ENCODE data around the gene ZFYVE28. TPM values are rescaled to one million over a fixed set of nuclear protein-coding genes. Genes with fewer than 3 reads are reported as not detected.

Gene ZFYVE28
- total and polyA plus RNA-seq, 5 donors from 2014 or later = 8.5 to 86.4 (median 17.6) TPM

DNA sequence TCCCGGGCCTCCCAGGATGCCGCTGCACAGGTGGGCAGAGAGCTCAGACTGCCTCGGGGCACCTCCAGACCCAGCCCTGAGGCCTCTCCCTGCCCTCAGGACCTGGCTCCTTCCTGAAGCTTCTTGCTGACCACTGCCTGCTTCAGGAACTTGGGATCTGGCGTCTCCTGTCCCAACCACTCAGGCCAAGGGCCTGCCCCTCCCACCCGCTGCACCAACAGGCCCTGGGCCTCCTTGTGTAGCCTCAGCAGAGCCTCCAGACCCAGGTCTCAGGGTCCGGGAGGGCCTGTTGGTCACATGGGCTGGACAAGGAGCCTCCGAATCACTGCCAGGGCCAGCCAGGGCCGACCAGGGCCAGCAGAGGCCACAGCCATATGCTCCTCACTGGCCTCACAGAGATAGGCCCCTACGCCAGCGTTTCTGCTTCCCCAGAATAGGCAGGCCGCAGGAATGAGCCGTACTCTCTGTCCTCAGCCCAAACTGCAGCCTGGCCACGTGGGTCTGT is 159.4 kb downstream of the ZFYVE28 start:
- no peak for ATAC-seq (ENCODE audit: low read depth in 2 of 2)
- Histone ChIP-seq H3K9me3 (ENCODE audit: control insufficient read depth in 2 of 2, low read length in 2 of 2) (no peaks in the 10 kb centered on the region), H3K36me3 (ENCODE audit: control insufficient read depth, insufficient read depth, low read length) (peaks cover 36% of the 10 kb centered on the region), H3K4me3 (ENCODE audit: low read depth, low read length) (no peak overlapping the region), H3K27me3 (ENCODE audit: control insufficient read depth, insufficient read depth, low read length) (no peaks in the 10 kb centered on the region), H3K27ac (ENCODE audit: insufficient read depth, low read length, poor library complexity, severe bottlenecking) (no peak overlapping the region), H3K4me1 (ENCODE audit: control insufficient read depth, insufficient read depth, low read length, poor library complexity, severe bottlenecking) (peaks cover 31% of the 10 kb centered on the region)
- Mint-ChIP-seq H3K27ac (no peak overlapping the region), H3K4me3 (peak overlapping the region in 2 of 4 donors; percentile 11 to 61), H3K4me1 (peaks cover 0 to 31% (median 2%) of the 10 kb centered on the region in 4 donors), H3K9me3 (no peaks in the 10 kb centered on the region), H3K27me3 (no peaks in the 10 kb centered on the region), H3K36me3 (peaks cover 10% of the 10 kb centered on the region)
- peak in 1 of 3 donors; percentile 0 for DNase-seq

GRCh38 chr4:2258091-2259035 is 160.1 kb downstream of the ZFYVE28 start:
- Histone ChIP-seq H3K27ac (ENCODE audit: insufficient read depth, low read length, poor library complexity, severe bottlenecking) (no peak overlapping the region), H3K36me3 (ENCODE audit: control insufficient read depth, insufficient read depth, low read length) (peaks cover 43% of the 10 kb centered on the region), H3K4me1 (ENCODE audit: control insufficient read depth, insufficient read depth, low read length, poor library complexity, severe bottlenecking) (peaks cover 31% of the 10 kb centered on the region), H3K4me3 (ENCODE audit: low read depth, low read length) (no peak overlapping the region), H3K27me3 (ENCODE audit: control insufficient read depth, insufficient read depth, low read length) (no peaks in the 10 kb centered on the region), H3K9me3 (ENCODE audit: control insufficient read depth in 2 of 2, low read length in 2 of 2) (no peaks in the 10 kb centered on the region)
- DNase-seq (no peak), ATAC-seq (ENCODE audit: low read depth in 2 of 2) (no peak)
- Mint-ChIP-seq H3K27ac (no peak overlapping the region), H3K4me3 (peak overlapping the region in 2 of 4 donors; percentile 27 to 38), H3K36me3 (peaks cover 10% of the 10 kb centered on the region), H3K4me1 (peaks cover 0 to 29% (median 2%) of the 10 kb centered on the region in 4 donors), H3K9me3 (no peaks in the 10 kb centered on the region), H3K27me3 (no peaks in the 10 kb centered on the region)

DNA sequence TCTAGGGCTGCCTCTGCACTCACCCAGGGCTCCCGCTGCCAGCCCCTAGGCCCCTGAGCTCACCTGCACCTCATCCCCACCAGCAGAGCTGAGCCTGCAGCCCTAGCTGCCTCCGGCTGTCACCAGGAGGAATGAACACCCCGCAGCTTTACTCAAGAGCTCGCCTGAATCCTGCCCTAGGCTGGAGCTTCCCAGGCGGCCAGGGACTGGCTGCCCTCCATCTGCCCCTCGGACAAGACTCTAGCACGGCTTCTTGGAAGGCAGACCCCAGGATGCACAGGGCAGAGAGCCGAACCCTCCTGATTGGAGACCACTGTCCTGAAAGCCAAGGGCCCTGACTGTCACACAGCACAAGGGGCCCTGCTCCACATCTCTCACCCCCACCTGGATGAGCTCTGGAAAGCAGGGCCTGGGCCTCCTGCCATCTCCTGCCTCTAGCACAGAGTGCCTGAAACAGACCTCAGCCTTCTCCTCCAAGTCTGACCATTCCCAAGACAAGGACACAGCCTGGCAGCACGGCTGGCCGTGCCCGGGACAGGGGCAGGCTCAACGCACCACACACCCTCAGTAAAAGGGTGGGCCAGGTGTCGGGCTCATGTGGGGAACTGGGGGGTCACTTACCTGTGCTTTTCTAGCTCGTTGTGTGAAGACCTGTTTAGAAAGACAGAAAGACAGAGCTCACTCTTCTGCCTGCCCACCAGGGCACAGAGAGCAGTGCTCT is 160.9 kb downstream of the ZFYVE28 start:
- peaks cover 25% of the 10 kb centered on the region for H3K4me1 ChIP-seq (ENCODE audit: control insufficient read depth, insufficient read depth, low read length, poor library complexity, severe bottlenecking)
- peaks cover 46% of the 10 kb centered on the region for H3K36me3 ChIP-seq (ENCODE audit: control insufficient read depth, insufficient read depth, low read length)
- DNase-seq (peak in 1 of 3 donors; percentile 1), ATAC-seq (ENCODE audit: low read depth in 2 of 2) (no peak)
- H3K4me3 ChIP-seq (ENCODE audit: low read depth, low read length) = no peak overlapping the region
- H3K9me3 ChIP-seq (ENCODE audit: control insufficient read depth in 2 of 2, low read length in 2 of 2) = no peaks in the 10 kb centered on the region
- Mint-ChIP-seq H3K9me3 (no peaks in the 10 kb centered on the region), H3K4me3 (peak overlapping the region in 1 of 4 donors; percentile 58), H3K27me3 (no peaks in the 10 kb centered on the region), H3K4me1 (peaks cover 0 to 29% (median 4%) of the 10 kb centered on the region in 4 donors), H3K36me3 (peaks cover 10% of the 10 kb centered on the region), H3K27ac (peak overlapping the region in 2 of 3 donors; percentile 42 to 48)
- H3K27me3 ChIP-seq (ENCODE audit: control insufficient read depth, insufficient read depth, low read length) = no peaks in the 10 kb centered on the region
- H3K27ac ChIP-seq (ENCODE audit: insufficient read depth, low read length, poor library complexity, severe bottlenecking) = no peak overlapping the region

DNA sequence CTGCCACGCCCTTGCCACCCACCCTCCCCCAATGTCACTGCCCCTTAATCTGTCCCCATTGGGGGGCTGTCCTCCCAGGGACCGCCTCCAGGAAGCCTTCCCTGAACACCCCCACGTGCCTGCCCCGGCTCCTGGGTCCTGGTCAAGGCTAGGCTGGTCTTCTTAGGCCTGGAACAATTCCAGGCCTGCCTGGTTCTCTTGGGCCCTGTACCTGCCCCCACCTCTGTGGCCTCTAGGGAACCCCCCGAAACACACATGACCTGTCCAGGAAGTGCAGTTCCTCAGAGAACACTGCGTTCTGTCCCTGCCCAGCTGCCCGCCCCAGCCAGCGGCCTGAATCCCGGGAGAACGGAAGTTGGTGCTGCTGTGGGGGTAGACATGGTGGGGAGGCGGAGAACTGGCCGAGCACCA is 161.7 kb downstream of the ZFYVE28 start:
- Mint-ChIP-seq H3K4me3 (peak overlapping the region in 2 of 4 donors; percentile 54 to 58), H3K9me3 (no peaks in the 10 kb centered on the region), H3K4me1 (peaks cover 0 to 29% (median 4%) of the 10 kb centered on the region in 4 donors), H3K27me3 (no peaks in the 10 kb centered on the region), H3K27ac (peak overlapping the region in 1 of 3 donors; percentile 42), H3K36me3 (peaks cover 10% of the 10 kb centered on the region)
- H3K36me3 ChIP-seq (ENCODE audit: control insufficient read depth, insufficient read depth, low read length) = peaks cover 50% of the 10 kb centered on the region
- H3K27me3 ChIP-seq (ENCODE audit: control insufficient read depth, insufficient read depth, low read length) = no peaks in the 10 kb centered on the region
- ATAC-seq (ENCODE audit: low read depth in 2 of 2) (no peak), DNase-seq (no peak)
- H3K9me3 ChIP-seq (ENCODE audit: control insufficient read depth in 2 of 2, low read length in 2 of 2) = no peaks in the 10 kb centered on the region
- no peak overlapping the region for H3K4me3 ChIP-seq (ENCODE audit: low read depth, low read length)
- peaks cover 24% of the 10 kb centered on the region for H3K4me1 ChIP-seq (ENCODE audit: control insufficient read depth, insufficient read depth, low read length, poor library complexity, severe bottlenecking)
- no peak overlapping the region for H3K27ac ChIP-seq (ENCODE audit: insufficient read depth, low read length, poor library complexity, severe bottlenecking)

DNA sequence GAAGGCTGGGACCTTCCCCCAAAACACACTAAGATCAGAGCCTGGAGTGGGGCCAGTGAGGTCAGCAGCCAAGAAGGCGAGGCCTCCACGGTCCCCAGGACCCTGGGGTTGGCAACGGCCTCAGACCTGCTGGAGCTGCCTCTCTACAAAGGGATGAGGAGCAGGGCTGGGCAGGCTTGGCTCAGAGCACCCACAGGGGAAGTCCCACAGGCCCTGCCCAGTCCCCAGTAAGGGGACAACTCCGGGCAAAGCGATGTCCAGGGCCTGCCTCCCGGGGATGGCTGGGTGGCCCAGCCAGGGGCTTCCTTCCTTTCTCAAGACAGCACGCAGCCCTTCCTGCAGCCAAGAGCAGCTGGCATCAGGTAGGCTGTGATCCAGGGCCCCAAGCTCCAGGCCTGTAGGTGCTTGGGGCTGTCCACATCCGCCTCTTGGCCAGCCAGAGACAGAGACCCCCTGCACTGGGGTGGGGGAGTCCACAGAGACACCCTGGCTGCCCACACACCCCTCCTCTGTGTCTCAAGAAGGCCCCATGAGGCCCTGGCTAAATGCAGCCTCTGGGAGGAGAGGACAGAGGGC is 162.2 kb downstream of the ZFYVE28 start:
- H3K4me3 Mint-ChIP-seq = no peak overlapping the region
- ATAC-seq (ENCODE audit: low read depth in 2 of 2) (no peak), DNase-seq (no peak)
- no peaks in the 10 kb centered on the region for H3K27me3 Mint-ChIP-seq
- Histone ChIP-seq H3K36me3 (ENCODE audit: control insufficient read depth, insufficient read depth, low read length) (peaks cover 54% of the 10 kb centered on the region), H3K27ac (ENCODE audit: insufficient read depth, low read length, poor library complexity, severe bottlenecking) (no peak overlapping the region), H3K4me1 (ENCODE audit: control insufficient read depth, insufficient read depth, low read length, poor library complexity, severe bottlenecking) (peaks cover 24% of the 10 kb centered on the region), H3K9me3 (ENCODE audit: control insufficient read depth in 2 of 2, low read length in 2 of 2) (no peaks in the 10 kb centered on the region), H3K27me3 (ENCODE audit: control insufficient read depth, insufficient read depth, low read length) (no peaks in the 10 kb centered on the region), H3K4me3 (ENCODE audit: low read depth, low read length) (no peak overlapping the region)
- H3K27ac Mint-ChIP-seq = no peak overlapping the region
- no peaks in the 10 kb centered on the region for H3K9me3 Mint-ChIP-seq
- peaks cover 10% of the 10 kb centered on the region for H3K36me3 Mint-ChIP-seq
- H3K4me1 Mint-ChIP-seq = peaks cover 0 to 29% (median 4%) of the 10 kb centered on the region in 4 donors

- Histone ChIP-seq H3K4me3 (ENCODE audit: low read depth, low read length) (no peak overlapping the region), H3K27ac (ENCODE audit: insufficient read depth, low read length, poor library complexity, severe bottlenecking) (no peak overlapping the region), H3K27me3 (ENCODE audit: control insufficient read depth, insufficient read depth, low read length) (no peaks in the 10 kb centered on the region), H3K36me3 (ENCODE audit: control insufficient read depth, insufficient read depth, low read length) (peaks cover 59% of the 10 kb centered on the region), H3K4me1 (ENCODE audit: control insufficient read depth, insufficient read depth, low read length, poor library complexity, severe bottlenecking) (peaks cover 19% of the 10 kb centered on the region), H3K9me3 (ENCODE audit: control insufficient read depth in 2 of 2, low read length in 2 of 2) (no peaks in the 10 kb centered on the region)
- H3K4me1 Mint-ChIP-seq = peaks cover 0 to 29% (median 4%) of the 10 kb centered on the region in 4 donors
- H3K27me3 Mint-ChIP-seq = no peaks in the 10 kb centered on the region
- ATAC-seq (ENCODE audit: low read depth in 2 of 2) = no peak
- no peak overlapping the region for H3K4me3 Mint-ChIP-seq
- H3K36me3 Mint-ChIP-seq = peaks cover 10% of the 10 kb centered on the region
- no peak overlapping the region for H3K27ac Mint-ChIP-seq
- no peaks in the 10 kb centered on the region for H3K9me3 Mint-ChIP-seq
- peak in 1 of 3 donors; percentile 0 for DNase-seq
Observed at GRCh38 chr4:2255501-2256155, 162.8 kb downstream of the ZFYVE28 start.

Data from CD4-positive, CD25-positive, alpha-beta regulatory T cell (primary cell).